ENCODE data around the gene ZFP2. TPM values are rescaled to one million over a fixed set of nuclear protein-coding genes. Genes with fewer than 3 reads are reported as not detected.
"Not testable (repeated sequence)": the region's sequence is repeated elsewhere in the genome, so short reads cannot be mapped to it uniquely, and the experiment has no call there.

Gene ZFP2
- 0.30 TPM for total RNA-seq
- under 1 TPM; 0.23 to 0.91 (median 0.67) TPM for polyA plus RNA-seq

- H3K9me3 ChIP-seq (ENCODE audit: control insufficient read depth in 2 of 2, low read length in 2 of 2) = peaks cover 25 to 37% of the 10 kb centered on the region in 2 experiments
- peaks cover 4 to 40% (median 12%) of the 10 kb centered on the region in 7 donors for H3K9me3 Mint-ChIP-seq
- H3K36me3 ChIP-seq (ENCODE audit: control insufficient read depth, insufficient read depth, low read length) = no peaks in the 10 kb centered on the region
- no peaks in the 10 kb centered on the region for H3K27me3 ChIP-seq (ENCODE audit: control insufficient read depth, insufficient read depth, low read length)
- H3K4me3 ChIP-seq (ENCODE audit: low read depth, low read length) = no peak within 1 kb of the TSS
- H3K4me3 Mint-ChIP-seq = peak within 1 kb of the TSS; percentile 43 to 82 (median 63)
- H3K4me1 Mint-ChIP-seq = peaks cover 0 to 6% (median 2%) of the 10 kb centered on the region in 4 donors
- peak within 1 kb of the TSS in 1 of 3 donors; percentile 38 for H3K27ac Mint-ChIP-seq
- DNase-seq (peak in 1 of 3 donors; percentile 15), ATAC-seq (ENCODE audit: low read depth in 2 of 2) (peak in 1 of 2 donors; percentile 64)
- H3K36me3 Mint-ChIP-seq = peaks cover 16% of the 10 kb centered on the region
- H3K27me3 Mint-ChIP-seq = no peaks in the 10 kb centered on the region
- no peak within 1 kb of the TSS for H3K27ac ChIP-seq (ENCODE audit: insufficient read depth, low read length, poor library complexity, severe bottlenecking)
- H3K4me1 ChIP-seq (ENCODE audit: control insufficient read depth, insufficient read depth, low read length, poor library complexity, severe bottlenecking) = no peaks in the 10 kb centered on the region
These were observed at the start of gene ZFP2 for GRCh38 chr5:178895615-178896571. Gene ZFP2, plus strand, starts transcription at chr5:178895913. Its CDS starts 35,401 bp downstream, at chr5:178931314.

DNA sequence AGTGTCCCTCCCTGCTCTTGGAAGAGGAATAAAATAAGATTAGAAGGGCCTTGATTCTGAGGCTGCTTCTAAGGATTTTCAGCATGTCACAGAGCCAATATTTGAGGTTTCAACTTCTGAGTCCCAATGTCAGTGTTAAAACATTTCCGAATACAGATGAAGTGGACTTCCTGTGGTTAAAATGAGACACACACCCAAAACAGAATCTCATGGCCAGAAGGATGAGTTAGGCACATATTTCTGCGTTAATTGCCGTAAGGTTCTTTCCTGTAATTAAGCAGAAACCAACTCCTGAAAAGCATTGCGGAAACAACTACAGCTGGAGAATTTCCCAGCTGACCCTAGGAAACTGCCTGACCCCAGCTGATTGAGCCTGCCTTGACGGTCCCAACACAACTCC, 46.4 kb upstream of the ZFP2 start:
- H3K36me3 ChIP-seq (ENCODE audit: control insufficient read depth, insufficient read depth, low read length) = no peaks in the 10 kb centered on the region
- H3K27me3 Mint-ChIP-seq = peaks cover 4% of the 10 kb centered on the region
- no peaks in the 10 kb centered on the region for H3K36me3 Mint-ChIP-seq
- ATAC-seq (ENCODE audit: low read depth in 2 of 2) (no peak), DNase-seq (no peak)
- no peak overlapping the region for H3K4me3 ChIP-seq (ENCODE audit: low read depth, low read length)
- no peak overlapping the region for H3K27ac Mint-ChIP-seq
- no peaks in the 10 kb centered on the region for H3K9me3 ChIP-seq (ENCODE audit: control insufficient read depth in 2 of 2, low read length in 2 of 2)
- no peaks in the 10 kb centered on the region for H3K4me1 Mint-ChIP-seq
- H3K27me3 ChIP-seq (ENCODE audit: control insufficient read depth, insufficient read depth, low read length) = peaks cover 6% of the 10 kb centered on the region
- no peak overlapping the region for H3K27ac ChIP-seq (ENCODE audit: insufficient read depth, low read length, poor library complexity, severe bottlenecking)
- no peak overlapping the region for H3K4me3 Mint-ChIP-seq
- no peaks in the 10 kb centered on the region for H3K9me3 Mint-ChIP-seq
- no peaks in the 10 kb centered on the region for H3K4me1 ChIP-seq (ENCODE audit: control insufficient read depth, insufficient read depth, low read length, poor library complexity, severe bottlenecking)

- no peak overlapping the region for H3K4me3 Mint-ChIP-seq
- H3K9me3 ChIP-seq (ENCODE audit: control insufficient read depth in 2 of 2, low read length in 2 of 2) = no peaks in the 10 kb centered on the region
- no peaks in the 10 kb centered on the region for H3K4me1 Mint-ChIP-seq
- H3K27me3 Mint-ChIP-seq = peaks cover 4% of the 10 kb centered on the region
- H3K36me3 ChIP-seq (ENCODE audit: control insufficient read depth, insufficient read depth, low read length) = no peaks in the 10 kb centered on the region
- H3K9me3 Mint-ChIP-seq = no peaks in the 10 kb centered on the region
- DNase-seq (no peak), ATAC-seq (ENCODE audit: low read depth in 2 of 2) (no peak)
- no peaks in the 10 kb centered on the region for H3K4me1 ChIP-seq (ENCODE audit: control insufficient read depth, insufficient read depth, low read length, poor library complexity, severe bottlenecking)
- no peaks in the 10 kb centered on the region for H3K36me3 Mint-ChIP-seq
- no peak overlapping the region for H3K27ac Mint-ChIP-seq
- peaks cover 6% of the 10 kb centered on the region for H3K27me3 ChIP-seq (ENCODE audit: control insufficient read depth, insufficient read depth, low read length)
- no peak overlapping the region for H3K27ac ChIP-seq (ENCODE audit: insufficient read depth, low read length, poor library complexity, severe bottlenecking)
- H3K4me3 ChIP-seq (ENCODE audit: low read depth, low read length) = no peak overlapping the region
These were observed 43.8 kb upstream of the ZFP2 start for GRCh38 chr5:178851951-178852350.

- Mint-ChIP-seq H3K36me3 (no peaks in the 10 kb centered on the region), H3K9me3 (no peaks in the 10 kb centered on the region), H3K4me1 (peaks cover 0 to 3% (median 1%) of the 10 kb centered on the region in 4 donors), H3K27ac (no peak overlapping the region), H3K27me3 (peaks cover 4% of the 10 kb centered on the region), H3K4me3 (no peak overlapping the region)
- H3K9me3 ChIP-seq (ENCODE audit: control insufficient read depth in 2 of 2, low read length in 2 of 2) = no peaks in the 10 kb centered on the region
- no peak overlapping the region for H3K4me3 ChIP-seq (ENCODE audit: low read depth, low read length)
- H3K27ac ChIP-seq (ENCODE audit: insufficient read depth, low read length, poor library complexity, severe bottlenecking) = no peak overlapping the region
- no peaks in the 10 kb centered on the region for H3K36me3 ChIP-seq (ENCODE audit: control insufficient read depth, insufficient read depth, low read length)
- no peak for DNase-seq
- H3K4me1 ChIP-seq (ENCODE audit: control insufficient read depth, insufficient read depth, low read length, poor library complexity, severe bottlenecking) = peaks cover 1% of the 10 kb centered on the region
- peaks cover 6% of the 10 kb centered on the region for H3K27me3 ChIP-seq (ENCODE audit: control insufficient read depth, insufficient read depth, low read length)
- no peak for ATAC-seq (ENCODE audit: low read depth in 2 of 2)
These were observed 41.4 kb upstream of the ZFP2 start for GRCh38 chr5:178854284-178854683.

GRCh38 chr5:178859625-178860521, 35.8 kb upstream of the ZFP2 start, which contains the start of gene ZNF354B:
Gene ZNF354B, plus strand, starts transcription at chr5:178859953. Its CDS starts 1,095 bp downstream, at chr5:178861048.
- H3K36me3 ChIP-seq (ENCODE audit: control insufficient read depth, insufficient read depth, low read length) = peaks cover 10% of the 10 kb centered on the region
- peak; percentile 75 to 92 (median 81) for DNase-seq
- peak within 1 kb of the TSS; percentile 71 for H3K4me3 ChIP-seq (ENCODE audit: low read depth, low read length)
- Mint-ChIP-seq H3K36me3 (peaks cover 19% of the 10 kb centered on the region), H3K27ac (peak within 1 kb of the TSS; percentile 87 to 91 (median 90)), H3K4me1 (peaks cover 19 to 28% (median 23%) of the 10 kb centered on the region in 4 donors), H3K4me3 (peak within 1 kb of the TSS; percentile 87 to 95 (median 92)), H3K27me3 (no peaks in the 10 kb centered on the region), H3K9me3 (no peaks in the 10 kb centered on the region)
- ATAC-seq (ENCODE audit: low read depth in 2 of 2) = peak; percentile 92 to 98
- peak within 1 kb of the TSS; percentile 51 for H3K27ac ChIP-seq (ENCODE audit: insufficient read depth, low read length, poor library complexity, severe bottlenecking)
- H3K27me3 ChIP-seq (ENCODE audit: control insufficient read depth, insufficient read depth, low read length) = no peaks in the 10 kb centered on the region
- peaks cover 0 to 2% of the 10 kb centered on the region in 2 experiments for H3K9me3 ChIP-seq (ENCODE audit: control insufficient read depth in 2 of 2, low read length in 2 of 2)
- peaks cover 13% of the 10 kb centered on the region for H3K4me1 ChIP-seq (ENCODE audit: control insufficient read depth, insufficient read depth, low read length, poor library complexity, severe bottlenecking)

DNA sequence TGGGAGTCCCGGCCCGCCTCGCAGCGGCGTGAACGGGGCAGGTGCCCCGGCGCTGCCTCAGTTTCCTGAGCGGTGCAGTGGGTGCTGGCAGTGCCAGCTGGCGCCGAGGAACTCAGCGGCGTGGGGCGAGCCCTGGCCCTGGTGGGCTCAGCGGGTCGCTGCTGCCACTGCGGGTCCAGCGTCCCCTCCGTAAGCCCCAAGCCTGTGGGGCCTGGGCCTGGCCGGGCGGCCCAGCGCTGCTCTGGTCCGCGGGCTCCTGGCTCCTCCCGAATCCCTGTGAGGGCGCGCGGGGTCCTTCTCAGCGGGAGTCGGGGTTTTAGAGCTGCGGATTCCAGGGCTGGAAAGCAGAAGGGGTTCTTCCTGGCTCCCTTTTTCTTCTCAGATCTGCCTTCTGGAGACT, 35.1 kb upstream of the ZFP2 start:
- not testable (repeated sequence) for H3K4me3 ChIP-seq (ENCODE audit: low read depth, low read length); H3K4me3 Mint-ChIP-seq; DNase-seq; H3K27me3 ChIP-seq (ENCODE audit: control insufficient read depth, insufficient read depth, low read length); ATAC-seq (ENCODE audit: low read depth in 2 of 2); H3K9me3 ChIP-seq (ENCODE audit: control insufficient read depth in 2 of 2, low read length in 2 of 2); H3K27ac ChIP-seq (ENCODE audit: insufficient read depth, low read length, poor library complexity, severe bottlenecking); H3K9me3 Mint-ChIP-seq; H3K27ac Mint-ChIP-seq; H3K27me3 Mint-ChIP-seq
- Mint-ChIP-seq H3K4me1 (peaks cover 19 to 28% (median 24%) of the 10 kb centered on the region in 4 donors), H3K36me3 (peaks cover 24% of the 10 kb centered on the region)
- Histone ChIP-seq H3K4me1 (ENCODE audit: control insufficient read depth, insufficient read depth, low read length, poor library complexity, severe bottlenecking) (peaks cover 13% of the 10 kb centered on the region), H3K36me3 (ENCODE audit: control insufficient read depth, insufficient read depth, low read length) (peaks cover 13% of the 10 kb centered on the region)

- H3K4me1 Mint-ChIP-seq = peaks cover 19 to 28% (median 24%) of the 10 kb centered on the region in 4 donors
- Histone ChIP-seq H3K4me3 (ENCODE audit: low read depth, low read length) (no peak overlapping the region), H3K9me3 (ENCODE audit: control insufficient read depth in 2 of 2, low read length in 2 of 2) (peaks cover 0 to 3% of the 10 kb centered on the region in 2 experiments), H3K36me3 (ENCODE audit: control insufficient read depth, insufficient read depth, low read length) (peaks cover 23% of the 10 kb centered on the region), H3K4me1 (ENCODE audit: control insufficient read depth, insufficient read depth, low read length, poor library complexity, severe bottlenecking) (peaks cover 13% of the 10 kb centered on the region), H3K27me3 (ENCODE audit: control insufficient read depth, insufficient read depth, low read length) (no peaks in the 10 kb centered on the region), H3K27ac (ENCODE audit: insufficient read depth, low read length, poor library complexity, severe bottlenecking) (no peak overlapping the region)
- ATAC-seq (ENCODE audit: low read depth in 2 of 2) (no peak), DNase-seq (no peak)
- no peaks in the 10 kb centered on the region for H3K27me3 Mint-ChIP-seq
- peaks cover 0 to 3% (median 0%) of the 10 kb centered on the region in 7 donors for H3K9me3 Mint-ChIP-seq
- H3K27ac Mint-ChIP-seq = peak overlapping the region; percentile 38 to 74 (median 52)
- H3K36me3 Mint-ChIP-seq = peaks cover 34% of the 10 kb centered on the region
- H3K4me3 Mint-ChIP-seq = peak overlapping the region; percentile 77 to 88 (median 84)
These were observed 34.1 kb upstream of the ZFP2 start for GRCh38 chr5:178861627-178862026.
